Keratinocyte (primary cell): Measurements from ENCODE around the gene SLC7A11. TPM values are rescaled to one million over a fixed set of nuclear protein-coding genes. Genes with fewer than 3 reads are reported as not detected.
A peak's percentile ranks its signal among the peaks of the same experiment; 100 is the strongest.

Experiments used
- DNase-seq: peaks from one replicate; pipeline ENCODE4 v3.0.0-alpha.2; 2011; ENCODE audit warnings: low read depth, missing footprints, low spot score
- FAIRE-seq: peaks from 2 replicates; lab custom pipeline; 2011; peaks lifted over from hg19 to GRCh38; lab: Jason Lieb, UNC
- H2AFZ ChIP-seq: 2 replicates; pipeline ENCODE4 v1.6.0; 2012; ENCODE audit warnings: low read length, control low read depth, inconsistent platforms; ENCODE audit not compliant: control insufficient read depth
- H3K27ac ChIP-seq: 2 replicates; pipeline ENCODE4 v1.5.1; 2011; ENCODE audit warnings: low read length; ENCODE audit not compliant: control insufficient read depth, insufficient read depth
- H3K27me3 ChIP-seq: 3 replicates; pipeline ENCODE4 v1.6.0; 2011; ENCODE audit warnings: low read length; ENCODE audit not compliant: control insufficient read depth, insufficient read depth; ENCODE audit errors: extremely low read depth
- H3K36me3 ChIP-seq, 2 experiments: 2 replicates in 1 of 2; 3 replicates in 1 of 2; pipeline ENCODE4 v1.5.1; 2011; ENCODE audit warnings: low read length in 2 of 2, mild to moderate bottlenecking in 1 of 2; ENCODE audit not compliant: control insufficient read depth in 2 of 2, insufficient read depth in 2 of 2; ENCODE audit errors: extremely low read depth in 1 of 2
- H3K4me1 ChIP-seq: 3 replicates; pipeline ENCODE4 v1.5.1; 2011; ENCODE audit warnings: low read length; ENCODE audit not compliant: control insufficient read depth, insufficient read depth; ENCODE audit errors: extremely low read depth
- H3K4me2 ChIP-seq: 3 replicates; pipeline ENCODE4 v1.6.0; 2011; ENCODE audit warnings: low read depth, low read length; ENCODE audit not compliant: control insufficient read depth, insufficient read depth; ENCODE audit errors: extremely low read depth
- H3K4me3 ChIP-seq, 3 experiments: fragments of 200-600 bp in 1 of 3; sonication (generic) in 1 of 3; 2 replicates in 2 of 3; 3 replicates in 1 of 3; pipeline ENCODE4 v1.5.1; 2011 to 2016; ENCODE audit warnings: low read length in 3 of 3, mild to moderate bottlenecking in 3 of 3, control low read depth in 2 of 3, inconsistent platforms in 1 of 3, low read depth in 1 of 3, mixed read lengths in 1 of 3, mixed run types in 1 of 3, moderate library complexity in 1 of 3; ENCODE audit not compliant: control insufficient read depth in 2 of 3, insufficient read depth in 2 of 3; ENCODE audit errors: extremely low read depth in 1 of 3
- H3K79me2 ChIP-seq: 2 replicates; pipeline ENCODE4 v1.6.0; 2012; ENCODE audit warnings: low read length; ENCODE audit not compliant: control insufficient read depth, insufficient read depth
- H3K9ac ChIP-seq: 3 replicates; pipeline ENCODE4 v1.6.0; 2011; ENCODE audit warnings: low read length; ENCODE audit not compliant: control insufficient read depth, insufficient read depth; ENCODE audit errors: extremely low read depth
- H3K9me1 ChIP-seq: 3 replicates; pipeline ENCODE4 v1.6.0; 2011; ENCODE audit warnings: low read length; ENCODE audit not compliant: control insufficient read depth, insufficient read depth; ENCODE audit errors: extremely low read depth
- H3K9me3 ChIP-seq: 2 replicates; pipeline ENCODE4 v1.5.1; 2012; ENCODE audit warnings: low read depth, low read length; ENCODE audit not compliant: control insufficient read depth
- H4K20me1 ChIP-seq: 3 replicates; pipeline ENCODE4 v1.6.0; 2011; ENCODE audit warnings: low read length; ENCODE audit not compliant: control insufficient read depth, insufficient read depth; ENCODE audit errors: extremely low read depth
- EZH2 ChIP-seq: IDR thresholded peaks from one replicate; pipeline ENCODE4 v1.6.1; 2012; ENCODE audit warnings: inconsistent platforms, mild to moderate bottlenecking, low read length, moderate library complexity
- dilution Hi-C: fragments of 300-500 bp; cut with MboI; formaldehyde crosslinking; loops from one replicate; pipeline ENCODE4 v1.7.0; 2020; ENCODE audit warnings: low sequenced_read_pairs; ENCODE audit not compliant: extremely low pct_ligation_motif_present
- polyA plus RNA-seq, 5 experiments: library from polyadenylated mRNA; depleted of rRNA in 3 of 5; stranded (reverse) in 3 of 5; stranded (forward) in 1 of 5; unstranded in 1 of 5; fragments of >200 nt; gene quantifications; 1 replicate in 1 of 5; 2 replicates in 3 of 5; 3 replicates in 1 of 5; pipeline versions ENCODE4 v1.2.1 to v1.2.3, GENCODE V29; 2011 to 2012; ENCODE audit warnings: missing spikeins in 2 of 5, low read depth in 1 of 5, low replicate concordance in 1 of 5
- TF ChIP-seq, protein P1 (sequence below), 3 experiments: IDR thresholded peaks in 1 of 3; conservative IDR thresholded peaks in 1 of 3; optimal IDR thresholded peaks in 1 of 3; 2 replicates in 2 of 3; 3 replicates in 1 of 3; pipeline versions ENCODE3 to v1.5.1; 2011; ENCODE audit warnings: low read length in 3 of 3, mild to moderate bottlenecking in 3 of 3, moderate library complexity in 2 of 3, control low read depth in 1 of 3, inconsistent platforms in 1 of 3; ENCODE audit not compliant: insufficient read depth in 2 of 3; ENCODE audit errors: extremely low read depth in 1 of 3

SLC7A11 gene
- polyA plus RNA-seq, 1 donor (not counting 4 experiments of a cell fraction or from before 2014, with no cell fraction given): 8.4 TPM

DNA sequence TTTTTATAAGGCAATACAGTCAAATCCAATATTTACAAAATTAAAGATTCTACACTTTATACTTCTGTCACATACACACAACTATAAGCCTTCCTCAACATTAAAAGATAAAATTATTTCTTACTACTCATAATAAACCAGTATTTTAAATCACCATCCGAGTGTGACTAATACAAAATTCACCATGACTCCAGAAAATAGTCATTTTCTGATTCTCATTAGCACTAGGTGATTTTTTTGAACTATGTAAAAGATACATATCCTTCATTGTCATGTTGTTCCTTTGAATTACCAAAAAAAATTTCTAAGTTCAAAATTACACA, 646 bp upstream of the SLC7A11 start:
- peak overlapping the region; percentile 37 for H2AFZ ChIP-seq
- H3K9me3 ChIP-seq: no peaks in the 10 kb centered on the region
- H3K9ac ChIP-seq: peak overlapping the region; percentile 83
- H3K79me2 ChIP-seq: peaks cover 23% of the 10 kb centered on the region
- no peak for FAIRE-seq
- peaks cover 9% of the 10 kb centered on the region for H3K4me1 ChIP-seq
- no peaks in the 10 kb centered on the region for H3K27me3 ChIP-seq
- H3K4me2 ChIP-seq: peak overlapping the region; percentile 80
- TF ChIP-seq, protein P1, sequence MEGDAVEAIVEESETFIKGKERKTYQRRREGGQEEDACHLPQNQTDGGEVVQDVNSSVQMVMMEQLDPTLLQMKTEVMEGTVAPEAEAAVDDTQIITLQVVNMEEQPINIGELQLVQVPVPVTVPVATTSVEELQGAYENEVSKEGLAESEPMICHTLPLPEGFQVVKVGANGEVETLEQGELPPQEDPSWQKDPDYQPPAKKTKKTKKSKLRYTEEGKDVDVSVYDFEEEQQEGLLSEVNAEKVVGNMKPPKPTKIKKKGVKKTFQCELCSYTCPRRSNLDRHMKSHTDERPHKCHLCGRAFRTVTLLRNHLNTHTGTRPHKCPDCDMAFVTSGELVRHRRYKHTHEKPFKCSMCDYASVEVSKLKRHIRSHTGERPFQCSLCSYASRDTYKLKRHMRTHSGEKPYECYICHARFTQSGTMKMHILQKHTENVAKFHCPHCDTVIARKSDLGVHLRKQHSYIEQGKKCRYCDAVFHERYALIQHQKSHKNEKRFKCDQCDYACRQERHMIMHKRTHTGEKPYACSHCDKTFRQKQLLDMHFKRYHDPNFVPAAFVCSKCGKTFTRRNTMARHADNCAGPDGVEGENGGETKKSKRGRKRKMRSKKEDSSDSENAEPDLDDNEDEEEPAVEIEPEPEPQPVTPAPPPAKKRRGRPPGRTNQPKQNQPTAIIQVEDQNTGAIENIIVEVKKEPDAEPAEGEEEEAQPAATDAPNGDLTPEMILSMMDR (optimal IDR thresholded peaks at IDR 0.05 in 1 of 3, IDR thresholded peaks at IDR 0.05 in 1 of 3, conservative IDR thresholded peaks at IDR 0.05 in 1 of 3; ENCODE audit: extremely low read depth in 1 of 3, insufficient read depth in 2 of 3, low read length in 3 of 3): no peak
- no peak for TF ChIP-seq EZH2
- dilution Hi-C loops: no loop called here
- no peaks in the 10 kb centered on the region for H3K9me1 ChIP-seq
- peak overlapping the region; percentile 93 for H3K27ac ChIP-seq
- peak overlapping the region; percentile 10 to 38 (median 29) for H3K4me3 ChIP-seq
- DNase-seq: no peak
- no peaks in the 10 kb centered on the region for H3K36me3 ChIP-seq
- H4K20me1 ChIP-seq: no peaks in the 10 kb centered on the region

DNA sequence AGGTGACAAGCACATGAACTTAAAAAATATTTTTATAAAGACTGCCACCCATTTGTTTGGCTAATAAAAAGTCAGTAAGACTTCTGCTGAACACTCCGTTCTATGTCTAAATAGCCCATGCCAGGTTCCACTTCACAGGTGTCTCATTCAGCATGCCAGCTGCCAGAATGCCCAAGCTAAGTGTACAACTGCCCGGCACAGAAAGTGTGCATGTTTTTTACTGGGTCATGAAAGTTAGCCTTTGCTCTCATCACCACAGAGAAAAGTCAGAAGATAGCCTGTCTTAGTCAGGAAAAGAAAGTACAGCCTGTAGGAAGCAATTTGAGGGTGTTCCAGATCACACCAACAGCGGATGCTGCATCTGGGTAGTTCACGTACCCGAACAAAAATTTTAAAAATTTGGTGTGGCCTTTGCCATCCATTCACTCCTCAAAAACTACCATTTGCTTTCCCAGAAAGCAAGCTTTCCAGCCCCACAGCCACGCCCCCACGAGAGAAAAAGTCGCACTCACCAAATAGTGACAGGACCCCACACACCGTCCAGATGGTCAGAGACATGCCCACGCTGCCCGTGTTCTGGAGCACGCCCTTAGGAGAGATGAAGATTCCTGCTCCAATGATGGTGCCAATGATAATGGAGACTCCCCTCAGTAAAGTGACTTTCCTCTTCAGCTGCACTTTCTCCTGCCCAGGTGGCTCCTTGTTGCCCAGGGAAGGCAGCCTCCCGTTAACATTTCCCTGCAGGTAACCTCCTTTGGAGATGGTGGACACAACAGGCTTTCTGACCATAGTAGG, 671 bp downstream of the SLC7A11 start:
- no peak for FAIRE-seq
- no peak for TF ChIP-seq EZH2
- TF ChIP-seq, protein P1 (optimal IDR thresholded peaks at IDR 0.05 in 1 of 3, IDR thresholded peaks at IDR 0.05 in 1 of 3, conservative IDR thresholded peaks at IDR 0.05 in 1 of 3; ENCODE audit: extremely low read depth in 1 of 3, insufficient read depth in 2 of 3, low read length in 3 of 3): no peak
- peaks cover 26% of the 10 kb centered on the region for H3K79me2 ChIP-seq
- no peaks in the 10 kb centered on the region for H3K36me3 ChIP-seq
- peak overlapping the region; percentile 88 for H3K27ac ChIP-seq
- DNase-seq: no peak
- peak overlapping the region; percentile 48 to 86 (median 67) for H3K4me3 ChIP-seq
- peak overlapping the region; percentile 81 for H3K4me2 ChIP-seq
- H3K27me3 ChIP-seq: no peaks in the 10 kb centered on the region
- H3K9ac ChIP-seq: peak overlapping the region; percentile 83
- no peaks in the 10 kb centered on the region for H3K9me3 ChIP-seq
- H3K9me1 ChIP-seq: no peaks in the 10 kb centered on the region
- no peaks in the 10 kb centered on the region for H4K20me1 ChIP-seq
- H3K4me1 ChIP-seq: peaks cover 9% of the 10 kb centered on the region
- peak overlapping the region; percentile 33 for H2AFZ ChIP-seq
- dilution Hi-C loops: no loop called here
